ENCODE measurements around the gene EFHC2. TPM values are rescaled to one million over a fixed set of nuclear protein-coding genes. Genes with fewer than 3 reads are reported as not detected.

Gene EFHC2
- total and polyA plus RNA-seq, 2 donors (not counting 1 experiment from before 2014, with no cell fraction given), result 1.1 to 2.6 TPM

- Histone ChIP-seq H3K4me2 (ENCODE audit: extremely low read depth, insufficient read depth, low read length) (no peak overlapping the region), H3K4me1 (ENCODE audit: control insufficient read depth, extremely low read depth, insufficient read depth, low read length) (no peaks in the 10 kb centered on the region)
Measured at GRCh38 chrX:44267116-44267515, 76.4 kb downstream of the EFHC2 start.

GRCh38 chrX:44265559-44265958 is 77.9 kb downstream of the EFHC2 start:
- H3K4me1 ChIP-seq (ENCODE audit: control insufficient read depth, extremely low read depth, insufficient read depth, low read length), result no peaks in the 10 kb centered on the region
- H2AFZ ChIP-seq (ENCODE audit: low read length), result no peak overlapping the region
- H3K27ac ChIP-seq (ENCODE audit: insufficient read depth, low read length), result no peak overlapping the region
- no peak for DNase-seq (ENCODE audit: low read depth in 2 of 2)
- no peaks in the 10 kb centered on the region for H3K79me2 ChIP-seq (ENCODE audit: control insufficient read depth, insufficient read depth, low read length)
- H3K4me2 ChIP-seq (ENCODE audit: extremely low read depth, insufficient read depth, low read length), result no peak overlapping the region
- TF ChIP-seq CTCF (conservative IDR thresholded peaks at IDR 0.05 in 1 of 2, IDR thresholded peaks at IDR 0.05 in 1 of 2; ENCODE audit: low read depth in 1 of 2, low read length in 2 of 2), result no peak
- TF ChIP-seq EZH2 (IDR thresholded peaks at IDR 0.05; ENCODE audit: low read length, missing control alignments), result no peak
- no peaks in the 10 kb centered on the region for H3K9me3 ChIP-seq (ENCODE audit: control insufficient read depth, insufficient read depth, low read depth, low read length)
- H3K36me3 ChIP-seq (ENCODE audit: control insufficient read depth, insufficient read depth, low read length), result no peaks in the 10 kb centered on the region
- H3K9ac ChIP-seq (ENCODE audit: insufficient read depth, low read length), result no peak overlapping the region
- H4K20me1 ChIP-seq (ENCODE audit: control insufficient read depth, extremely low read depth, insufficient read depth, low read length), result no peaks in the 10 kb centered on the region
- H3K4me3 ChIP-seq (replicated peaks in 1 of 4; ENCODE audit: control extremely low read depth in 1 of 4, insufficient read depth in 1 of 4, low read depth in 3 of 4, low read length in 4 of 4), result no peak overlapping the region
- no peaks in the 10 kb centered on the region for H3K27me3 ChIP-seq (ENCODE audit: control insufficient read depth, insufficient read depth, low read length)

More at GRCh38 chrX:44267116-44267515, 76.4 kb downstream of the EFHC2 start:
- H3K9me3 ChIP-seq (ENCODE audit: control insufficient read depth, insufficient read depth, low read depth, low read length), result no peaks in the 10 kb centered on the region
- no peaks in the 10 kb centered on the region for H3K36me3 ChIP-seq (ENCODE audit: control insufficient read depth, insufficient read depth, low read length)
- H3K79me2 ChIP-seq (ENCODE audit: control insufficient read depth, insufficient read depth, low read length), result no peaks in the 10 kb centered on the region
- no peak overlapping the region for H3K9ac ChIP-seq (ENCODE audit: insufficient read depth, low read length)
- no peaks in the 10 kb centered on the region for H4K20me1 ChIP-seq (ENCODE audit: control insufficient read depth, extremely low read depth, insufficient read depth, low read length)
- no peak overlapping the region for H3K27ac ChIP-seq (ENCODE audit: insufficient read depth, low read length)
- no peak overlapping the region for H3K4me3 ChIP-seq (replicated peaks in 1 of 4; ENCODE audit: control extremely low read depth in 1 of 4, insufficient read depth in 1 of 4, low read depth in 3 of 4, low read length in 4 of 4)
- DNase-seq (ENCODE audit: low read depth in 2 of 2), result peak in 1 of 2 donors; percentile 22
- no peak overlapping the region for H2AFZ ChIP-seq (ENCODE audit: low read length)
- TF ChIP-seq CTCF (conservative IDR thresholded peaks at IDR 0.05 in 1 of 2, IDR thresholded peaks at IDR 0.05 in 1 of 2; ENCODE audit: low read depth in 1 of 2, low read length in 2 of 2), result no peak
- no peak for TF ChIP-seq EZH2 (IDR thresholded peaks at IDR 0.05; ENCODE audit: low read length, missing control alignments)
- H3K27me3 ChIP-seq (ENCODE audit: control insufficient read depth, insufficient read depth, low read length), result no peaks in the 10 kb centered on the region

DNA sequence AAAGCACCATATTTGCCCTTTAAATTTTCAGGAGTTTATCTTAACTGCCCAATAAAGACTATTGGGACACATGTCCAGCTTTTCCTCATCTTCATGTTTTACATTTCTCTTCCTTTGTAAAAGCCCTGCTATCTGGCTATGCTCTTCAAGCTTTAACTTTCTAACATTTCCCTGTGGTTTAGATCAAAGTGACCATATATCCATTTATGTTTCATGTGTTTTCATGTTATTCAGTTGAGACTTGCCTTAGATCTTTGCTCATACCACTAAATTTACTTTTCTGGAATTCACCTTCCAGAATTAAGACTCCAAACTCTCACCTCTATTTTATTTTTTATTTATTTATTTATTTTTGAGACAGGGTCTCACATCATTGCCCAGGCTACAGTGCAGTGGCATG is 78.5 kb downstream of the EFHC2 start:
- H3K4me3 ChIP-seq (replicated peaks in 1 of 4; ENCODE audit: control extremely low read depth in 1 of 4, insufficient read depth in 1 of 4, low read depth in 3 of 4, low read length in 4 of 4), result no peak overlapping the region
- no peak overlapping the region for H3K27ac ChIP-seq (ENCODE audit: insufficient read depth, low read length)
- DNase-seq (ENCODE audit: low read depth in 2 of 2), result no peak
- no peaks in the 10 kb centered on the region for H4K20me1 ChIP-seq (ENCODE audit: control insufficient read depth, extremely low read depth, insufficient read depth, low read length)
- no peaks in the 10 kb centered on the region for H3K4me1 ChIP-seq (ENCODE audit: control insufficient read depth, extremely low read depth, insufficient read depth, low read length)
- H3K9ac ChIP-seq (ENCODE audit: insufficient read depth, low read length), result no peak overlapping the region
- no peaks in the 10 kb centered on the region for H3K79me2 ChIP-seq (ENCODE audit: control insufficient read depth, insufficient read depth, low read length)
- H2AFZ ChIP-seq (ENCODE audit: low read length), result no peak overlapping the region
- no peak overlapping the region for H3K4me2 ChIP-seq (ENCODE audit: extremely low read depth, insufficient read depth, low read length)
- no peaks in the 10 kb centered on the region for H3K27me3 ChIP-seq (ENCODE audit: control insufficient read depth, insufficient read depth, low read length)
- no peaks in the 10 kb centered on the region for H3K9me3 ChIP-seq (ENCODE audit: control insufficient read depth, insufficient read depth, low read depth, low read length)
- H3K36me3 ChIP-seq (ENCODE audit: control insufficient read depth, insufficient read depth, low read length), result no peaks in the 10 kb centered on the region
- TF ChIP-seq EZH2 (IDR thresholded peaks at IDR 0.05; ENCODE audit: low read length, missing control alignments), result no peak
- no peak for TF ChIP-seq CTCF (conservative IDR thresholded peaks at IDR 0.05 in 1 of 2, IDR thresholded peaks at IDR 0.05 in 1 of 2; ENCODE audit: low read depth in 1 of 2, low read length in 2 of 2)
